GM12875 (cell line): ENCODE data around the gene EEF2K.

ENCODE experiments used
- H3K4me3 ChIP-seq: one replicate; pipeline ENCODE4 v1.5.1; 2011; ENCODE audit warnings: low read depth, low read length, control low read depth
- CTCF ChIP-seq: IDR thresholded peaks from 2 replicates; pipeline ENCODE4 v1.5.1; 2011; ENCODE audit warnings: low read depth, mild to moderate bottlenecking, control low read depth, inconsistent platforms, low read length, moderate library complexity, borderline replicate concordance; ENCODE audit not compliant: insufficient read depth

The EEF2K gene

GRCh38 chr16:22252317-22252716 is 46.2 kb downstream of the EEF2K start:
- no peak for TF ChIP-seq CTCF
- no peak overlapping the region for H3K4me3 ChIP-seq

GRCh38 chr16:22253272-22253671 is 47.2 kb downstream of the EEF2K start:
- H3K4me3 ChIP-seq = no peak overlapping the region
- TF ChIP-seq CTCF = no peak

- no peak for TF ChIP-seq CTCF
- H3K4me3 ChIP-seq = no peak overlapping the region
Measured at GRCh38 chr16:22255335-22255734, 49.3 kb downstream of the EEF2K start.

- H3K4me3 ChIP-seq = no peak overlapping the region
- no peak for TF ChIP-seq CTCF
Measured at GRCh38 chr16:22257440-22257839, 51.4 kb downstream of the EEF2K start.

GRCh38 chr16:22260490-22260889 is 54.4 kb downstream of the EEF2K start:
- no peak overlapping the region for H3K4me3 ChIP-seq
- no peak for TF ChIP-seq CTCF

GRCh38 chr16:22262460-22262859 is 56.4 kb downstream of the EEF2K start:
- no peak for TF ChIP-seq CTCF
- H3K4me3 ChIP-seq = no peak overlapping the region

GRCh38 chr16:22264786-22265185 is 58.7 kb downstream of the EEF2K start:
- no peak overlapping the region for H3K4me3 ChIP-seq
- TF ChIP-seq CTCF = no peak
